Measurements from ENCODE around the gene VOPP1.

VOPP1 gene

DNA sequence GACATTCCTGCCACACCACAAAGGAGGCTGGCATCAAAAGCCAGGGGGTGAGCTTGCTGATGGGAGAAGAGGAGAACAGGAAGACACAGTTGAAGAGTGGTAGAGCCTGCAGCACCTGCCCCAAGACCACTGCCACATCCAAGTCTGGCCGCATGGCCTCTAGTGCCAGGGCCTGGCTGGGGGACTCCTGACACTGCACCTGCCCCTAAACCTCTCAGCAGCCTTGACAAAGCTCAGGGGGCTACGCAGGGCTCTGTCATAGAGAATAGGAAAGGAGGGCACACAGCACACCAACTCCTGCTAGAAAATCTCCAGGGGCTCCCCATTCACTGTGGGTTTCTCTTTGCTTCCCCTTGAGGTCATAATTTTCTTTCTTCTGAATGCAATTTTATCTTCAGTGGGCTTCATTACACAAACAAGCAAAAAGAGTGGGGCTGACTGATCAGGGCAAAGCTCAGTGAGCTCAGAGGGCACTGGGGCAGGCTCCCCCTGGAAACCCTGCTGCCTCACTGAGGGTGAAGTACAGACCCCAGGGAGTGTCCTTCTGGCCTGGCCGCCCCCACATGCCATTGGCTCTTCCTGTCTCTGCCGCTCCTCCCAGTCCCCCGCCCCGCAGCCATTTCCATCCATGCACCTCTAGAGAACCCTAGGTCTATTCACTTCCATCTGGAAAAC is 37.2 kb downstream of the VOPP1 start:
- DNase-seq (ENCODE audit: extremely low read depth, low read depth): no peak
- TF ChIP-seq, protein P1, sequence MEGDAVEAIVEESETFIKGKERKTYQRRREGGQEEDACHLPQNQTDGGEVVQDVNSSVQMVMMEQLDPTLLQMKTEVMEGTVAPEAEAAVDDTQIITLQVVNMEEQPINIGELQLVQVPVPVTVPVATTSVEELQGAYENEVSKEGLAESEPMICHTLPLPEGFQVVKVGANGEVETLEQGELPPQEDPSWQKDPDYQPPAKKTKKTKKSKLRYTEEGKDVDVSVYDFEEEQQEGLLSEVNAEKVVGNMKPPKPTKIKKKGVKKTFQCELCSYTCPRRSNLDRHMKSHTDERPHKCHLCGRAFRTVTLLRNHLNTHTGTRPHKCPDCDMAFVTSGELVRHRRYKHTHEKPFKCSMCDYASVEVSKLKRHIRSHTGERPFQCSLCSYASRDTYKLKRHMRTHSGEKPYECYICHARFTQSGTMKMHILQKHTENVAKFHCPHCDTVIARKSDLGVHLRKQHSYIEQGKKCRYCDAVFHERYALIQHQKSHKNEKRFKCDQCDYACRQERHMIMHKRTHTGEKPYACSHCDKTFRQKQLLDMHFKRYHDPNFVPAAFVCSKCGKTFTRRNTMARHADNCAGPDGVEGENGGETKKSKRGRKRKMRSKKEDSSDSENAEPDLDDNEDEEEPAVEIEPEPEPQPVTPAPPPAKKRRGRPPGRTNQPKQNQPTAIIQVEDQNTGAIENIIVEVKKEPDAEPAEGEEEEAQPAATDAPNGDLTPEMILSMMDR (IDR thresholded peaks at IDR 0.05; ENCODE audit: low read depth, low read length): no peak

DNA sequence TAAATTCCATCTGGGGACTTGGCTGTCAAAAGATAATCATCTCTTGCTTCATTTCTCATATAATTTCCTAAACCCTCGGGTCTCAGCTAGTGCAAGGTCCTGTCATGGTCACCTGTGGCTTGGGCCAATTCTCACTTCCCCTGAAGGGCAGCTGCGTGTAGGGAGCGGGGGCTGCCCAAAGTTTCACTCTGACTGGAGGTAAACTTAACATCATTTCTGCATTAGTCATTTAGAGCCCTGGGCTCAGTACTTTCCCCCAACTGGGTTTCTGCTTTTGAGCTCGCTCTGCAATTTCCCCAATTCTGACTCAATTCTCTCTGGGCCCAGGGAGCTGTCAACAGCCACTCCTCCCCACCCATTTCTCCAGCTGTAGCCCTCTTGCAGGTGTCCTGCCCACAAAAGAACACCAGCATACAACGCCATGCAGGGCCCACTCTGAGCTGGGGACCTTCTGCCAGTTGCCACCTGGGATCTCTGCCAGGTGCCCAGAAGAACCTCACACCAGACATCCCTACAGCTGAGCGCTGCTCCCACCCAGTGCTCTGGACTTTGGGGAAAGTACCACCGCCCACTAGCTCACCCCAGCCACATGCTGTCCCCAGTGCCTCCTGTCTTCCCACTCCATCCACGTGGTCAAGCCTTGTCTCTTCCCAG is 37.9 kb downstream of the VOPP1 start:
- TF ChIP-seq, protein P1 (IDR thresholded peaks at IDR 0.05; ENCODE audit: low read depth, low read length): no peak
- DNase-seq (ENCODE audit: extremely low read depth, low read depth): no peak

DNA sequence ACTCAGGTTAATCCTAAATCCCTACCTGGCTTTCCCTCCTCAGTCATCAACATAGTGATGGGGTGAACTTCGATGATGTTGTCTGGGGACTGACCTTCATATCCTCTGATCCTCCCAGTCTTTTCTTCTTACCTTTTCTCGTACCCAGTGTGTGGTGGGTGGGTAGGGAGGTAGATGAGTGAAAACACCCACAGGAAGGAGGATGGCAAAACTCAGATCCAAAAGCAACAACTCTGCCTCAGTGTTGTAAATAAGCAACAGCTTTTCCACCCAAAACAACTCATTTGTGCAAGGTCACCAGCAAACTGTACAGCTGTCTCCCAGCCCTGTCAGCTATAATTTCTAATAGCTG is 38.6 kb downstream of the VOPP1 start:
- no peak for DNase-seq (ENCODE audit: extremely low read depth, low read depth)
- TF ChIP-seq, protein P1 (IDR thresholded peaks at IDR 0.05; ENCODE audit: low read depth, low read length): no peak

DNA sequence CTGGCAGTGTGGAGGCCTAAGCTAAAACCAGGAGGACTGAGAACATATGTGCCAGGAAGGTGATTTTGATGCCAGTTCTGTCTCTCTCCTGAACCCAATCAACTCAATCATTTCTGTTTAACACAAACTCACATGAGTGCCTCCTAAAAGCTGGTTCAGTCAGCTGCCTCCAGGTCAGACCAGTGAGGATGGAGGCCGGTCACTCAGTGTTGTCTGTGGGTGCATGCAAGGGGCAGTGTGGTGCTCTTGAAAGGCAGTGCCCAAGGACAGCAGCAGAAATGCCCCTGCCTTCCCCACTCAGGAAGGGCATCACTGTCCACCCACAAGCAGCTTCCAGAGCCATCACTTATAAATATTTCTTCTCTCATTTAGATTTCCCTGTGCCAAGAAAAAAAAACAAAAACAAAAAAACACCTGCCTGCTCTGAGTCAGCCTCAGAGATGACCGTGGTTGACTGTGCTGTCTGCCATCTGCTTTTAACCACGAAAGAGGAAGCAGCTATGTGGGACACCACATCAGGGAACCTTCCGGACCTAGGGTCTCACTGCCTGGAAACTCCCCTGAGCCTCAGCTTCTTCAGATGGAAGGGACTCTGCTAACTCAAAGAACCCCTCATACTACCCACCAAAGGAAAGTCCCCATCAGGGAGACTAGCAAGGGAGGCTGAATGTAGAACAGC is 39.1 kb downstream of the VOPP1 start:
- TF ChIP-seq, protein P1 (IDR thresholded peaks at IDR 0.05; ENCODE audit: low read depth, low read length): no peak
- DNase-seq (ENCODE audit: extremely low read depth, low read depth): no peak

DNA sequence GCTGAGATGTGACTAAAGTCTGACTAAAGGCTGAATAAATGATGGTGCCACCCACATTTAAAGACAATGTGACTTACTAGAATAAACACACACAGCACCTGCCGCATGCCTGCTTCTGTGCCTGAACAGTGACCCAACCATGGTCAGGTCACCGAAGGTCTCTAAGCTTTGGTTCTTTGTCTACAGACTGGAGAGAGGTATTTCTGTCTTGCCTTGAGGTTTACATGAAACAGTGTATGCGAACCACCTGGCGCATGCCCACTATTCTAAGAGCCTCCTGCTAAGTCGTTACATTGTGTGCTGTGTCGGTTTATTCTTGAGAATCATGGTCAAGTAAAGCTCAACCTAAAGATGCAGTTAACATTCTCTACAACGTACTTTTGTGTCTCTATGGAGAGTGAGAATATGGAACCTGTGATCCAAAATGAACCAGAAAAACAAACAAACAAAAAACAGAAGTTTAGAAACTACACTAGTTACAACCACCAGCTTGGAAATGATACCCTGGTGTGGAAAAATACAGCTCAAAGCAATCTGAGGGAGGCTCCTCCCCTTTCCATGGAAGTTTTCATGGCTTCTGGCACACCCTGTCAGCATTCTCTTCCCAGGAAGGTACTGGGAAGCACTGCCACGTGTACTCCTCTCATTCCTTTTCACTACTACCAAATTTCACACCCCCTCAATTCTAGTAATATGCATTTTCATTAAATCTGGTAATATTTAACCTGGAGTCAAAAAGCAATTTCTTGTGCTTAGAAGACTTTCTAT is 40.0 kb downstream of the VOPP1 start:
- DNase-seq (ENCODE audit: extremely low read depth, low read depth): no peak
- TF ChIP-seq, protein P1 (IDR thresholded peaks at IDR 0.05; ENCODE audit: low read depth, low read length): no peak

DNA sequence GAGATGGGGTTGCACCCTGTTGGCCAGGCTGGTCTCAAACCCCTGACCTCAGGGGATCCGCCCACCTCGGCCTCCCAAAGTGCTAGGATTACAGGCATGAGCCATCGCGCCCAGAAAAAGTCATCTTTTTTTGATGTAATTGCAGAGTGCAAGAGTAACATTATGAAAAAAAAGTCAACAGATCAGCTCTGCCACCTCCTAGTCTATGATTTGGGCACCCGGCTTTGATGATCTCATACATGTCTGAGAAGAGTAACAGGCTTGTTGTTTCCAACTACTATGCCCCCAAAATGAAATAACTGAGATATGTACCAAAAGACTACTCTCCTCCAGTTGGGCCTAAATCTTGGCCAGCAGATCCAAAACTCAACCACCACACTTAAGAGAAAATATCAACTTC is 40.8 kb downstream of the VOPP1 start:
- no peak for DNase-seq (ENCODE audit: extremely low read depth, low read depth)
- TF ChIP-seq, protein P1 (IDR thresholded peaks at IDR 0.05; ENCODE audit: low read depth, low read length): no peak

Measured in AG09319 (cell line).